Transverse colon (tissue), 4 donors: ENCODE data around the gene VMP1. TPM values are rescaled to one million over a fixed set of nuclear protein-coding genes. Genes with fewer than 3 reads are reported as not detected.
A peak's percentile ranks its signal among the peaks of the same experiment; 100 is the strongest.
"Not testable (repeated sequence)": the region's sequence is repeated elsewhere in the genome, so short reads cannot be mapped to it uniquely, and the experiment has no call there.

Experiments used
- DNase-seq: peaks from one replicate; pipeline ENCODE4 v3.0.0-alpha.2; 2019
- H3K27ac ChIP-seq, 4 donors: fragments of 200-600 bp; sonication (generic); 2 replicates each; pipeline ENCODE4 v1.5.1; 2016 to 2018; ENCODE audit warnings: inconsistent platforms in 4 of 4
- H3K27me3 ChIP-seq: fragments of 200-600 bp; sonication (generic); 2 replicates; pipeline ENCODE4 v1.5.1; 2017; ENCODE audit warnings: inconsistent platforms
- H3K36me3 ChIP-seq, 4 donors: fragments of 200-600 bp; sonication (generic); 2 replicates each; pipeline ENCODE4 v1.5.1; 2017 to 2019; ENCODE audit warnings: inconsistent platforms in 4 of 4
- H3K4me1 ChIP-seq, 4 donors: fragments of 200-600 bp; sonication (generic); 2 replicates each; pipeline ENCODE4 v1.5.1; 2017 to 2020; ENCODE audit warnings: inconsistent platforms in 4 of 4
- H3K4me3 ChIP-seq, 4 donors: fragments of 200-600 bp; sonication (generic); 1 replicate in 1 of 4; 2 replicates in 3 of 4; pipeline versions ENCODE4 v1.5.1 to v1.6.1; 2017 to 2019; ENCODE audit warnings: inconsistent platforms in 4 of 4
- H3K9me3 ChIP-seq, 2 donors: fragments of 200-600 bp; sonication (generic); 2 replicates each; pipeline ENCODE4 v1.5.1; 2017 to 2019; ENCODE audit warnings: inconsistent platforms in 2 of 2
- CTCF ChIP-seq, 5 experiments: fragments of 200-600 bp in 3 of 5; fragments of 450-650 bp in 2 of 5; sonication (generic) in 3 of 5; IDR thresholded peaks; 1 replicate in 2 of 5; 2 replicates in 3 of 5; pipeline ENCODE4 v1.5.1; 2016 to 2017; ENCODE audit warnings: antibody characterized with exemption in 5 of 5, inconsistent platforms in 3 of 5, mild to moderate bottlenecking in 2 of 5, moderate library complexity in 1 of 5
- EP300 ChIP-seq: sonication (generic); formaldehyde crosslinking; IDR thresholded peaks from one replicate; pipeline ENCODE4 v1.6.1; 2017; ENCODE audit warnings: antibody characterized with exemption, low read depth
- POLR2A ChIP-seq: fragments of 450-650 bp; IDR thresholded peaks from one replicate; pipeline ENCODE4 v1.6.1; 2016; ENCODE audit warnings: antibody characterized with exemption, mild to moderate bottlenecking, moderate library complexity
- POLR2AphosphoS5 ChIP-seq, 3 donors: sonication (generic); formaldehyde crosslinking; IDR thresholded peaks; one replicate each; pipeline ENCODE4 v1.6.1; 2016; ENCODE audit warnings: antibody characterized with exemption in 3 of 3
- WGBS, 2 donors: methylation state at CpG; one replicate each; pipeline ENCODE4 v1.1.5; 2018; ENCODE audit warnings: low coverage in 1 of 2; 5-methylcytosine and 5-hydroxymethylcytosine counted together
- in situ Hi-C, 4 donors: fragments of 200-750 bp; cut with MboI; loops; one replicate each; pipeline versions ENCODE4 v1.15.0 to v1.15.1; 2017; ENCODE audit warnings: low sequenced_read_pairs in 3 of 4, low pct_ligation_motif_present in 1 of 4, low pct_unique_long_range_greater_than_20kb in 1 of 4
- intact Hi-C: fragments of 100-400 bp; cut with DNase I; formaldehyde crosslinking; loops from one replicate; pipeline ENCODE4 v1.15.1; 2023; ENCODE audit warnings: low total_unique reads
- total RNA-seq, 4 donors: library from RNA; depleted of rRNA; stranded (reverse); fragments of >200 nt; gene quantifications; one replicate each; pipeline ENCODE4 v1.1.0, GENCODE V29; 2016

The VMP1 gene
- total RNA-seq, 4 donors from 2014 or later = 136 to 547 (median 339) TPM

- DNase-seq = peak; percentile 81
- Histone ChIP-seq H3K4me3 (peak overlapping the region in 2 of 4 donors; percentile 2 to 35), H3K9me3 (no peaks in the 10 kb centered on the region), H3K27me3 (no peaks in the 10 kb centered on the region), H3K27ac (peak overlapping the region; percentile 91 to 99 (median 95)), H3K36me3 (no peaks in the 10 kb centered on the region), H3K4me1 (peaks cover 52 to 98% (median 94%) of the 10 kb centered on the region in 4 donors)
- in situ Hi-C loops (no loop called here), intact Hi-C loops (no loop called here)
- peak; percentile 1 to 52 (median 24) for TF ChIP-seq POLR2AphosphoS5 (IDR thresholded peaks at IDR 0.05)
- peak; percentile 24 for TF ChIP-seq POLR2A
- TF ChIP-seq EP300 = no peak
- 28 to 34% methylated on average over 7 of the region's 7 CpGs for WGBS, 2 donors
These were observed 141.3 kb downstream of the VMP1 start for GRCh38 chr17:59848778-59849177.

- not testable (repeated sequence) for DNase-seq
These were observed 142.9 kb downstream of the VMP1 start for GRCh38 chr17:59850311-59850710.

GRCh38 chr17:59851439-59852375 lies 144.3 kb downstream of the VMP1 start:
- Histone ChIP-seq H3K27ac (peak overlapping the region; percentile 91 to 99 (median 95)), H3K36me3 (no peaks in the 10 kb centered on the region), H3K9me3 (no peaks in the 10 kb centered on the region), H3K4me1 (peaks cover 40 to 92% (median 72%) of the 10 kb centered on the region in 4 donors), H3K27me3 (no peaks in the 10 kb centered on the region), H3K4me3 (no peak overlapping the region)
- peak; percentile 70 for DNase-seq
- peak; percentile 77 to 92 (median 89) for TF ChIP-seq POLR2AphosphoS5 (IDR thresholded peaks at IDR 0.05)
- peak; percentile 13 for TF ChIP-seq POLR2A
- peak; percentile 87 for TF ChIP-seq EP300
- no peak for TF ChIP-seq CTCF (IDR thresholded peaks at IDR 0.05)
- in situ Hi-C loops (no loop called here), intact Hi-C loops (no loop called here)
- 44 to 61% methylated on average over 7 to 14 of the region's 14 CpGs for WGBS, 2 donors

More at GRCh38 chr17:59850311-59850710, 142.9 kb downstream of the VMP1 start:
- H3K4me1 ChIP-seq = peaks cover 49 to 97% (median 84%) of the 10 kb centered on the region in 4 donors
- H3K4me3 ChIP-seq, H3K9me3 ChIP-seq, H3K36me3 ChIP-seq, H3K27me3 ChIP-seq, intact Hi-C loops, in situ Hi-C loops: not testable (repeated sequence)
- 49 to 86% methylated on average over 10 to 15 of the region's 15 CpGs for WGBS, 2 donors
- TF ChIP-seq CTCF (IDR thresholded peaks at IDR 0.05) = peak in 1 of 5 experiments; percentile 3
- peak overlapping the region; percentile 91 to 99 (median 95) for H3K27ac ChIP-seq

- Histone ChIP-seq H3K27ac (peak overlapping the region; percentile 91 to 99 (median 95)), H3K4me1 (peaks cover 29 to 81% (median 61%) of the 10 kb centered on the region in 4 donors)
- WGBS, 2 donors = 97% methylated on average over 7 of the region's 7 CpGs; no CpG with 5 or more reads in 1 of the 2 donors
- in situ Hi-C loops, H3K4me3 ChIP-seq, DNase-seq, H3K36me3 ChIP-seq, H3K9me3 ChIP-seq, H3K27me3 ChIP-seq, intact Hi-C loops: not testable (repeated sequence)
These were observed 145.4 kb downstream of the VMP1 start for GRCh38 chr17:59852847-59853167.

- H3K36me3 ChIP-seq = no peaks in the 10 kb centered on the region
- peaks cover 29 to 75% (median 57%) of the 10 kb centered on the region in 4 donors for H3K4me1 ChIP-seq
- in situ Hi-C loops (no loop called here), intact Hi-C loops (no loop called here)
- H3K27me3 ChIP-seq = no peaks in the 10 kb centered on the region
- peak overlapping the region; percentile 91 to 99 (median 95) for H3K27ac ChIP-seq
- H3K9me3 ChIP-seq = no peaks in the 10 kb centered on the region
- TF ChIP-seq POLR2AphosphoS5 (IDR thresholded peaks at IDR 0.05) = peak in 2 of 3 donors; percentile 64 to 73
- TF ChIP-seq POLR2A = no peak
- TF ChIP-seq CTCF (IDR thresholded peaks at IDR 0.05) = peak; percentile 42 to 82 (median 56)
- TF ChIP-seq EP300 = no peak
- DNase-seq = peak; percentile 83
- H3K4me3 ChIP-seq = no peak overlapping the region
- WGBS, 2 donors = 52 to 55% methylated on average over 10 to 14 of the region's 14 CpGs
These were observed 145.9 kb downstream of the VMP1 start for GRCh38 chr17:59853168-59853918.

GRCh38 chr17:59853919-59854729 lies 146.7 kb downstream of the VMP1 start:
- intact Hi-C loops, H3K36me3 ChIP-seq, in situ Hi-C loops, H3K27me3 ChIP-seq, H3K4me3 ChIP-seq, DNase-seq, H3K9me3 ChIP-seq: not testable (repeated sequence)
- Histone ChIP-seq H3K27ac (peak overlapping the region; percentile 91 to 99 (median 95)), H3K4me1 (peaks cover 29 to 73% (median 53%) of the 10 kb centered on the region in 4 donors)
- 90 to 96% methylated on average over 4 to 10 of the region's 10 CpGs for WGBS, 2 donors
